ENCODE results near the gene ARHGAP6. TPM values are rescaled to one million over a fixed set of nuclear protein-coding genes. Genes with fewer than 3 reads are reported as not detected.

ARHGAP6 gene
- total RNA-seq, 1 donor from 2014 or later: 33.6 TPM

- Histone ChIP-seq H3K36me3 (no peaks in the 10 kb centered on the region), H3K9me3 (no peaks in the 10 kb centered on the region), H3K27me3 (no peaks in the 10 kb centered on the region), H3K4me3 (peak overlapping the region in 1 of 2 donors; percentile 18), H3K4me1 (peaks cover 0 to 6% of the 10 kb centered on the region in 2 donors), H3K27ac (no peak overlapping the region)
- no peak for TF ChIP-seq CTCF (IDR thresholded peaks at IDR 0.05)
- no peak for DNase-seq (ENCODE audit: low spot score in 2 of 2)
- intact Hi-C loops (cut with DNase I): no loop called here
Observed at GRCh38 chrX:11416600-11416999, 249.1 kb downstream of the ARHGAP6 start.

- no peak for TF ChIP-seq CTCF (IDR thresholded peaks at IDR 0.05)
- no peak overlapping the region for H3K4me3 ChIP-seq
- no peak for DNase-seq (ENCODE audit: low spot score in 2 of 2)
- H3K36me3 ChIP-seq: no peaks in the 10 kb centered on the region
- peaks cover 0 to 6% of the 10 kb centered on the region in 2 donors for H3K4me1 ChIP-seq
- no peak overlapping the region for H3K27ac ChIP-seq
- H3K27me3 ChIP-seq: no peaks in the 10 kb centered on the region
- no peaks in the 10 kb centered on the region for H3K9me3 ChIP-seq
- intact Hi-C loops (cut with DNase I): no loop called here
Observed at GRCh38 chrX:11414091-11414490, 251.6 kb downstream of the ARHGAP6 start.

- DNase-seq (ENCODE audit: low spot score in 2 of 2): no peak
- Histone ChIP-seq H3K27me3 (no peaks in the 10 kb centered on the region), H3K36me3 (no peaks in the 10 kb centered on the region), H3K4me1 (peaks cover 0 to 6% of the 10 kb centered on the region in 2 donors), H3K9me3 (no peaks in the 10 kb centered on the region), H3K4me3 (no peak overlapping the region), H3K27ac (peak overlapping the region; percentile 30 to 50)
- intact Hi-C loops (cut with DNase I): no loop called here
- no peak for TF ChIP-seq CTCF (IDR thresholded peaks at IDR 0.05)
Observed at GRCh38 chrX:11412715-11413623, 252.8 kb downstream of the ARHGAP6 start.

- intact Hi-C loops (cut with DNase I): no loop called here
- Histone ChIP-seq H3K27me3 (no peaks in the 10 kb centered on the region), H3K9me3 (no peaks in the 10 kb centered on the region), H3K4me1 (peaks cover 0 to 6% of the 10 kb centered on the region in 2 donors), H3K4me3 (no peak overlapping the region), H3K36me3 (no peaks in the 10 kb centered on the region), H3K27ac (no peak overlapping the region)
- no peak for TF ChIP-seq CTCF (IDR thresholded peaks at IDR 0.05)
- no peak for DNase-seq (ENCODE audit: low spot score in 2 of 2)
Observed at GRCh38 chrX:11409957-11410356, 255.8 kb downstream of the ARHGAP6 start.

- intact Hi-C loops (cut with DNase I): no loop called here
Observed at GRCh38 chrX:11408783-11409182, 256.9 kb downstream of the ARHGAP6 start.

More at GRCh38 chrX:11408783-11409182, 256.9 kb downstream of the ARHGAP6 start:
- Histone ChIP-seq H3K4me3 (no peak overlapping the region), H3K27ac (no peak overlapping the region), H3K4me1 (peaks cover 0 to 6% of the 10 kb centered on the region in 2 donors), H3K9me3 (no peaks in the 10 kb centered on the region), H3K27me3 (no peaks in the 10 kb centered on the region), H3K36me3 (no peaks in the 10 kb centered on the region)
- no peak for TF ChIP-seq CTCF (IDR thresholded peaks at IDR 0.05)
- DNase-seq (ENCODE audit: low spot score in 2 of 2): no peak

Data from ascending aorta (tissue), 2 donors.